ENCODE results near the gene CAMK2N2.

The CAMK2N2 gene

GRCh38 chr3:184230081-184230602, 31.2 kb downstream of the CAMK2N2 start:
- H3K4me3 ChIP-seq (ENCODE audit: low read length) = peak overlapping the region; percentile 59
- no peak for DNase-seq (ENCODE audit: low read depth, low spot score)

DNA sequence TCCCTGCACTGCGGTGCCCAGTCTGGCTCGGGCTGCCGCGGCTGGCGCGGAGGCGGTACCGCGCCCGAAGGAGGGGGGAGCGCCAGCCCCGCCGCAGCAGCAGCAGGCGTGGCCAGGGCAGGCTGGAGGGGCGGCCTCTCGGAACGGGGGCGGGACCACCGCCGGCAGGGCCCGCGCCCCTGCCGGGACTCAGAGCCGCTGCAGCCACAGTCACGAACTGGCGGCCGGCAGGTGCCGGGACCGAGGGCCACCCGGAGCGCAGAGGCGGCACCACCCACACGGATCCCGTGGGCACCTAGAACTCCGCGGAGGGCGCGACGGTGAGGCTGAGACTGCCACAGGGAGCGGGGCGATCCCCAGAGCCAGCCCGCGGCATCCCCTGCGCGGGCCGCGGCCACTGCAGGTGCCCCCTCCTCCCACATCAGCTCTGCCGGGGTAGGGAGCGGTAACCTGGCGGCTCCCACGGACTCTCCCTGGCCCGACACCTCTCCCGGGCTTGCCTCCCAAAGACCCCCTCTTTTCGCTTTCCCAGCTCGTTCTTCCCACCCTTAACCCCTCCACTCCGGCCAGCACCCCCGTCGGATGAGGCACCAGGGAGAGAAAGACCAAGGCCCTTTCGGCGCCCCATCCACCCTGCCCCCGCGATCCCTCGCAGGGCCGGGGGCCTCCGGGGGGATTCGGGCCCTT, 31.8 kb downstream of the CAMK2N2 start, which contains the start of gene VWA5B2:
Gene VWA5B2 (plus strand): TSS at position 192 of the 687 bp plus-strand sequence. CDS start 944 bp downstream, outside the sequence.
- peak within 1 kb of the TSS; percentile 59 for H3K4me3 ChIP-seq (ENCODE audit: low read length)
- peak; percentile 60 for DNase-seq (ENCODE audit: low read depth, low spot score)

DNA sequence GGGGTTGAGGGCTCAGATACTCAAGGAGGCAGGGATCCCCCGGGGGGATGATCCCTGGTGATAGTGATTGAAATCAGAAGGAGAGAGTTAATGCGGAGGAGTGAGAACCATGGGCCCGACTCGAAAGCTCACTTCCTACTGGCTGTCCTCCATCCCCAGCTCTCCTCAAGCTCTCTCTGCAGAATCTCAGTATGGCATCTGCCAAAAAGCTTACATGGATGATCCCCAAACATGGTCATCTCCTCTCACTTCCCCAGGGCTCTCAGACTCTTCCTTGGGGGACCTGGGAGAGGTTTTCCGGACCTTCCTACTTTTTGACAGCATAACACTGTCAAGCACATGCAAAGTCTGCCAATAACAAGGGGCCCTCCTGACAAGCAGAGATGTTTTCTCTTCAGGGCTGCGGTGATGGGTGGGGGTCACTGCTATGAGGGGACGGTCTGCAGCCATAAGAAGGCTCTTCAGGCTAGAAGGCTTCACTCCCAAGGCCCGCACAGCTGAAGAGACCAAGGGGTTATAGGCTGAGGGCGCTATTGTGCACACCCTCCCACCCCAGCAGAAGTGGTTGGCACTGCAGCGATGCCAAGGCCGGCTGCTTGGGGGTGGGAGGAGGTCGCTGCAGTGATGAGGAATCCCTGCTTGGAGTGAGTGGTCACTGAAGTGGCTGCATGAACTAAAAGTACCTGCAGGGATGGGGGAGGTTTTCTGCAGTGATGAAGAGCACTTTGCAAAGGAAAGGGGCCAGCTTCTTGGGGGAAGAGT, 32.8 kb downstream of the CAMK2N2 start:
- DNase-seq (ENCODE audit: low read depth, low spot score) = no peak
- H3K4me3 ChIP-seq (ENCODE audit: low read length) = peak overlapping the region; percentile 59

DNA sequence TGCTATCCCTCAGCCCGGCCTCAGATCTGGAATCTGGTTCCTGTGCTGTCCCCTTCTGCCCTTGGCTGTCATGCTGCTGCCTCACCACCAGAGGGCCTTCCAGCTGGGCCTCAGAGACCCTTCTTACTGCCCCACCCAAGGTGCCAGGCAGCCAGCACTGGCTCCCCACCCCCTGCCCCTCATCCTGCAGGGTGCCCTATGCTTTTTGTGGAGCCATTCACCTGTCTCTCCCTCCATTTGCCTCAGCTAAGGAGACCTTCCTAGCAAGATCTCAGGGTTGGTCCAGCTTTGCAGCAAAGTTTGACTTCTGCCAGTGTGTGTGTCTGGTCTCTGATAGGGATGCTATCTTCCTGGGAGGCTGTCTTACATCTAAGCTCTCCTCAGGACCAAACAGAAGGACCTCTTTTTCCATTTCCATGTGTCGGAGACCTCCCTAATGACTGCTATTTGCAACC, 33.8 kb downstream of the CAMK2N2 start:
- H3K4me3 ChIP-seq (ENCODE audit: low read length) = no peak overlapping the region
- no peak for DNase-seq (ENCODE audit: low read depth, low spot score)

- DNase-seq (ENCODE audit: low read depth, low spot score) = no peak
- H3K4me3 ChIP-seq (ENCODE audit: low read length) = no peak overlapping the region
Measured at GRCh38 chr3:184223946-184224345, 37.4 kb downstream of the CAMK2N2 start.

- no peak for DNase-seq (ENCODE audit: low read depth, low spot score)
- no peak overlapping the region for H3K4me3 ChIP-seq (ENCODE audit: low read length)
Measured at GRCh38 chr3:184222521-184222920, 38.8 kb downstream of the CAMK2N2 start.

DNA sequence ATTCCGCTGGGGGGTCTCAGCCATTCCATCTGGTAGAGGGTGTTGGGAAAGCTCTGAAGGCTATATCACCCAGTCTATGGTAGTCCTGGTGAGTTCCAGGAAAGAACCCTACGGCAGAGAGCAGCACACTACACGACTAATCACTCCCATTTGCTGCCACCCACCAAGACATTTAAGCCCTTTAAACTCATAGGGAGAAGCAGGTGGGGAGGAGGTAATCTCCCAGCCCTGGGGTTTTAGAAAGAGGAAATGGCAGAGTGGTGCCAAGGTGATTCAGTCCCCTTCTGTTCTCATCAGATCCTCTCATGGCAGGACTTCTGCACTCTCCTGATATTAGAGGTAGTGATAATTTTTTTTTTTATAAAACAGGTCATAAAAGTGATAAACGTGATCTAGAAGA, 42.5 kb downstream of the CAMK2N2 start:
- no peak overlapping the region for H3K4me3 ChIP-seq (ENCODE audit: low read length)
- no peak for DNase-seq (ENCODE audit: low read depth, low spot score)

GRCh38 chr3:184211718-184212117, 49.6 kb downstream of the CAMK2N2 start:
- no peak for DNase-seq (ENCODE audit: low read depth, low spot score)
- no peak overlapping the region for H3K4me3 ChIP-seq (ENCODE audit: low read length)

- DNase-seq (ENCODE audit: low read depth, low spot score) = no peak
- H3K4me3 ChIP-seq (ENCODE audit: low read length) = no peak overlapping the region
Measured at GRCh38 chr3:184211297-184211696, 50.1 kb downstream of the CAMK2N2 start.

Measured in Jurkat, Clone E6-1 (cell line).